EH (cell line): ENCODE measurements around the gene CNPY1.
"Not testable (repeated sequence)": the region's sequence is repeated elsewhere in the genome, so short reads cannot be mapped to it uniquely, and the experiment has no call there.

Source experiments
- DNase-seq: peaks from one replicate; pipeline ENCODE4 v3.0.0-alpha.2; 2015; ENCODE audit warnings: low read depth

The CNPY1 gene

DNA sequence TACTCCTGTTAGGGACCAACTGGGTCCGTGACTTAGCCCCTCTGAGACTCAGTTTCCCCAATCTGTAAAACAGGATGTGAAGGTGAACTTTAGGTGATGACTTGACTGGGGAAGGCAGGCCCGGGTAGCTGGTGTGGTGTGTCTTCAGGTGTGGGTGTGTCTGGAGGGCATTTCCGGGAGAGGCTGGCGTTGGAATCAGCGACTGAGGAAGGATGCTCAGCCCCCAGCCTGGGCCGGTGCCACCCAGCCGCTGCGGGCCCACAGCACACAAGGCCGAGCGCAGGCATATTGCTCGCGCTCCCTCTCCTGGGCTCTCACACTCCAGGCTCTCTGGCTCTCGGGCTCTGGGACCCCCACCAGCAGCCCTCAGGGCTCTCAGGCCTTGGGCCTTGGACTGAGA is 31.7 kb upstream of the CNPY1 start:
- no peak for DNase-seq

GRCh38 chr7:155577509-155577905 is 31.1 kb upstream of the CNPY1 start:
- DNase-seq, result no peak

DNA sequence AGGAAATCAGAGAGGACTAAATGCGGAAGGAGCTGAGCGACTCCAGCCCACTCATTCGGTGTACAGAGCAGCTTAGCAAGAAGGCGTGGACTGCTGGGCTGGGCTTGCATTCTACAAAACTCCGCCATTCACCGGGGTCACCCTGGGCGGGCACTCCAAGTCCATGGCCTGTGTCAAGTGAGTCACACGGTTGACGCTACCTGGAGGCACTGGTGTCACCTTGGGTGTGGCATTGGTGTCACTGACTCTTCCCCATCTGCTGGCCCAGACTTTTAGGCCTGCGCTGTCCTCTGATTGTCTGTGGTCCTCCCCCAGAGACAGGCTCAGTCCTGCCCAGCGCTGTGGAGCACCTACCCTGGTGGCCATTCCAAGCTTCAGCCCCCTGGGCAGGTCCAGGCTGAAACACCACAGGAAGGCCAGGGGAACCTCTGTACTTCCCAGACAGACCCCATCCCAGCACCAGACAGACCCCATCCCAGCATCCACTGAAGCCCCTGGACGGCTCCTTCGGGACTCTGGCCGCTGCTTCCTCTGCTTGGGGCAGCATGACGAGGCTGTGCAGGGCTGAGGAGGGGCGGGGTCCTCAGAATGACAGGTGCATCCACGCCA is 30.6 kb upstream of the CNPY1 start:
- no peak for DNase-seq

DNA sequence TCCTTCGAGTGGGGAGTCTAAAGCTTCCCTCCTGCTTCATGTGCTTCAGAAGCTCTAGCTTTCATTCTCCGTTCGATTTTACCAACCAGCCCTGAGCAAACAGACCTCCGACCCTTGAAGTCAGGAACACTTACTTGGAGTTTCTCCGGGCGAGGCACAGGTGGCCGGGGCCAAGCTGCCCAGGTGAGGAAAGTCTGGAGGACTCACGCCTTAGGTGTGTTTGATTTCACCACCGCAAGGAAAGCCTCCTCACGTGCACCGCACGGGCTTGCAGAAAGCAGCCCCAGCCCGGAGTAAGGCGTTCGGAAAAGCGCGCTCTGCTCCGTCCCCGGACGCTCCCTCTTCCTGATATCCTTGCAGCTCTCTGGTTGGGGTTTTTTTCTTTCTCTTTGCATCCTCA is 30.1 kb upstream of the CNPY1 start:
- DNase-seq, result no peak

GRCh38 chr7:155574556-155575290 is 28.4 kb upstream of the CNPY1 start:
- no peak for DNase-seq

- no peak for DNase-seq
Measured at GRCh38 chr7:155571581-155572345, 25.4 kb upstream of the CNPY1 start.

DNA sequence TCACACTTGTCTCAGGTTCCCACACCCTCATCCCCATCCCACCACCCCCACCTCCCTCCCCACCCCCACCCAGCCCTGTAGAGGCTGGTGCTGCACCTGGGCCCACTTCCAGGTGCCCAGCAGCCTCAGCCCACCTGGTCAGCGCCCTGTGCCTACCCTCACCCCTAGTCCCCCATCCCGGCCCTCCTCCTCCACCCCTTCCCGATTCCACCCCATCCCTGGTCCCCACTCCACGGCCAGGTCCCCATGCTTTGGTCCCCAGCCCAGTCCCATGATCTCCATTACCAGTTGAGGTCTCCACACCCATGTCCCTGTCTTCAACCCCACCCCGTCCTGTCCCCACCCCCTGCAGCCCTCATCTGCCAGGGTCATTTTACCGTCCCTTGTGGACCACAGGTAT is 24.6 kb upstream of the CNPY1 start:
- DNase-seq, result no peak

- no peak for DNase-seq
Measured at GRCh38 chr7:155570171-155570958, 24.0 kb upstream of the CNPY1 start.

DNA sequence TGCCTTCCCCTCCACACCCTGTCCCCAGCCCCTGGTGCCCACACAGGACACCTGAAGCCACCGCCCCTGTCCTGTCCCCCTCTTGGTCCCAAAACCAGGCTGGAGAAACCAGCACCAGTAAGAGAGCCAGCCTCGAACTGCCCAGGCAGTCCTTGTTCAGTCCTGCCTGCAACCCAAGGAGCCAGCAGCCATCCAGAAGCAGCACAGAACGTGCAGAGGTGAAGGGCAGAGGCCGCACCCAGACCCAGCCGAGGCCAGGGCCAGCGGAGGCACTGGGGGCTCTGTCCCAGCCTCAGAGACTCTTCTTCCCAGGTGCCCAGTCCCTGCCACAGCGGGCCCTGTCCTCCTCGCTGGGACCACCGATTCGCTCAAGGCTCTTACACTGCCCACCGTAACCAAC is 23.3 kb upstream of the CNPY1 start:
- DNase-seq, result no peak

DNA sequence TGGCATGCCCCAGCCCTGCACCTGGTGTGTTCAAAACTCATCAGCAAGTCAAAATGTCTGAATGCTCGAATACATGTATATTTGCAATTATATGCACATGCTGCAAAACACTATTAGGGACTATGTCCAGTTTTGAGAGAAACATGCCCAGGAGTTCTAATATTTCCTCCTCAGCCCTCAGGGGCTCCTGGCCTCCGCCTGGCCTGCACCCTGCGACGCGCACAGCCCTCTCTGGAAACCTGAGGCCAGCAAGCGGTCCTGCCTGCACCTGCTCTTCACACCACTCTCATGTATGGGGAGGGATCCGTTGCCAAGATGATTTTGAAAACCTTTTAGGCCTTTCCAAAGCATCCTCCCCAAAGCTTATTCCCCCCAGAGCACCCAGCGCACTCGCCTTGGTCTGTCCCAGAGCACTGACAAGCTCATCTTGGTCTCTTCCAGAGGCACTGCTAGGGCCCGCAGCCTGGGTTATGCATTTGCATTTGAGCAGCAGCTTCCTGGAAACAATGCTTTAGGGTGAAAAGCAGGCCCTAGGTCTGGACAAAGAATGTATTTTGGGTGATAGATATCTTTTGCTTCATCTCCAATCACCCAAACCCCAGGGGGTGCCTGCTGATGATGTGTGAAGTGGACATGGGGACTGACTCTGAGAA is 22.6 kb upstream of the CNPY1 start:
- DNase-seq, result no peak

DNA sequence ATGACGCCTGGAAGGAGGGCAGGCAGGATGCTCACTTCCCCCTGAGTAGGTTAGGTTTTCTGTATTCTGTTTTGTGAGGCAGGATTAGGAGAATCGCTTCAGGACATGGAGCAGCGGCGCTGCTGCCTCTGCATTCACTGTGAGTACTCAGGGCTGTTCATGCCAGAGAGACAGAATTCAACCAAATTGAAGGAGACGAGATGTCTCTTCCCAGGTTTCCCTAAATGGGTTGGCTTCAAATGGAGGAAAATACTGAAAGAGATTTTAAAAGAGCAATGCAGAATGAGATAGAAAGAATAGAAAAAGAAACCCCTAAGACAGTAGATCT is 21.9 kb upstream of the CNPY1 start:
- no peak for DNase-seq

DNA sequence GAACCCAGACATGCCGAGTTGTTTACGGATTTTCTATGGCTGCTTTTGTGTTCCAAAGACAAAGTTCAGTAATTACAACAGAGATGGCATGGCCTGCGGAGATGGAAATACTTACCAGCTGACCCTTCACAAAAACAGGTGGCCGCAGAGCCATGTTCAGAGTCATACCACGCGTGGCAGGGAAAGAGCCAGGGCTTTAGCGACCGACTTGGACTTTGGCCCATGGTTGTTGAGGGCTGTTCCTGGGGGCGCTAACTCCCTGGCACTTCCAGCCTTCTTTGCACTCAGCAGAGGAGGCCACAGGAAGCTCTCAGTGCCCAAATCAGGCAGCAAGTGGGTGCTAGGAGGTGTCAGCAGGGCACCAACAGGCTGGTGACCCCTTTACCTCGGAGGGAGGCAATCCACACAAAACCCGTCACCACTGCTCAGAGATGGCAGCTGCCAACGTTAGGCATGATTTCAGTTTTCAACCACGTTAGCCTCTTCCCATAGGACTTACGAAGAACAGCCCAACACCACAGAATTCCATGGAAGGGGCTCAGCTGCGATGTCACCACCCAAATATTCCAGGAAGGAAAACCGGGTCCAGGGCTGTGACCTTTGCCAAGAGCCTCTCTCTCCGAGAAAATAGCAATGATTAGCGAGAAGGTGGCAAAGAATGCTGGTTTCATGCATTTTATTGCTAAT is 21.4 kb upstream of the CNPY1 start:
- no peak for DNase-seq

DNA sequence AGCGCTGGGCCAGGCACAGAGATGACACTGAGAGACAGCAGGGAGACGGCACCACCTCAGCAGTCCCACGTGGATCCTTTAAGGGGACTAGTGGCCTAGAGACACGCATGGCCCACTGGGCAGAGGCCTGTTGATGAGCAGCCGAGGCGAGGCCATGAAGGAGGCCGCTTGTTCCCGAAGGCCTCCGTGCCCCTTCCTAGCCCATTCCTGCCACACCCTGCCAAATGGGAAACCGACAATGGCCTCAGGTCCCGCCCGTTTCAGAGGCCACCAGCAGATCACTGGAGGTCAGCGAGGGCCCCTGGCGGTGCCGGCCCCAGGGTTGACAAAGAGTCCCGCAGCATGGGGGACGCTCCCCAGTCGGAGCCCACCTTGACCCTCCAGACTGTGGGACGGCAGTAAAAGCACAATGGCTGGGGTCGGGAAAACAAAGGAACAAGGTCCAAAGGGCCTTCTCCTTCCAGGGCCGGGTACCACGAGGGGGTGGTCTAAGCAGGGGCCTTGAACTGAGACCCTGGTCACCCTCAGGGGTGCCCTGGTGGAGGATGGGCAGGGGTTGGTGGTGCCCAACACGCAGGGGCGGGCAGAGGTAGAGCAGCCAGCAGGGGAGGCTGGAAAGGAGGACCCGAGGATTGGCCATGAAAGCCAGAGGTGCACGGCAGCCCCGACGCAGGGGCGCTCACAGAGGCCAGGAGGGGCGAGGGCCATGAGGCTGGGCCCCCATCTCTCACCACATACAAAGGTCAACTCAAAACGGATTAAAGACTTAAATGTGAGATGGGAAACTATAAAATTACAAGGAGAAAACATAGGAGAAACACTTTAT is 19.9 kb upstream of the CNPY1 start:
- DNase-seq, result no peak

DNA sequence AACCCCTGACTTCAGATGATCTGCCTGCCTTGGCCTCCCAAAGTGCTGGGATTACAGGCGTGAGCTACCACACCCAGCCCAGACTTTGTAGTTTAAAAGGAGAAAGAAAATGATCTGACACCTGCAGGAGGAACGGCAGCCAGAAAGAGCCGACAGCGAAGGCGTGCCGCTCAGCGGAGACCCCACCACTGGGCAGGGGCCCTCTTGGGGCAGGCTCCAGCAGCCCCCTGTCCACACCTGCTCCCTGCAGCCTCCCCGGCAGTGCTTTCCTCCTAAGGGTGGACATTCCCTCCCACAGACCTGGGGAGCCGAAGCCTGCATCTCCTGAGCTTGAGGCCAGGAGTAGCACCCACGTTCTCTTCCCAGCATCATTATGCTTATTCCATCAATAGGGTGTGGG is 19.2 kb upstream of the CNPY1 start:
- DNase-seq, result no peak

DNA sequence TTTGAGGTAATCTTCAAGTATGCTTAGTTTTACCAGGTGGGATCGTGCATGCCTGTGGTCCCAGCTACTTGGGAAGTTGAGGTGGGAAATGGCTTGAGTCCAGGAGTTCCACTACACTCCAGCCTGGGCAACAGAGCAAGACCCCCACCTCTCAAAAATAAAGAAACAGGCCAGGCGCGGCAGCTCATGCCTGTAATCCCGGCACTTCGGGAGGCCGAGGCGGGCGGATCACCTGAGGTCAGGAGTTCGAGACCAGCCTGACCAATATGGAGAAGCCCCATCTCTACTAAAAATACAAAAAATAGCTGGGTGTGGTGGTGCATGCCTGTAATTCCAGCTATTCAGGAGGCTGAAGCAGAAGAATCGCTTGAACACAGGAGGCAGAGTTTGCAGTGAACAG is 16.6 kb upstream of the CNPY1 start:
- not testable (repeated sequence) for DNase-seq

- DNase-seq, result no peak
Measured at GRCh38 chr7:155562106-155562505, 15.7 kb upstream of the CNPY1 start.

DNA sequence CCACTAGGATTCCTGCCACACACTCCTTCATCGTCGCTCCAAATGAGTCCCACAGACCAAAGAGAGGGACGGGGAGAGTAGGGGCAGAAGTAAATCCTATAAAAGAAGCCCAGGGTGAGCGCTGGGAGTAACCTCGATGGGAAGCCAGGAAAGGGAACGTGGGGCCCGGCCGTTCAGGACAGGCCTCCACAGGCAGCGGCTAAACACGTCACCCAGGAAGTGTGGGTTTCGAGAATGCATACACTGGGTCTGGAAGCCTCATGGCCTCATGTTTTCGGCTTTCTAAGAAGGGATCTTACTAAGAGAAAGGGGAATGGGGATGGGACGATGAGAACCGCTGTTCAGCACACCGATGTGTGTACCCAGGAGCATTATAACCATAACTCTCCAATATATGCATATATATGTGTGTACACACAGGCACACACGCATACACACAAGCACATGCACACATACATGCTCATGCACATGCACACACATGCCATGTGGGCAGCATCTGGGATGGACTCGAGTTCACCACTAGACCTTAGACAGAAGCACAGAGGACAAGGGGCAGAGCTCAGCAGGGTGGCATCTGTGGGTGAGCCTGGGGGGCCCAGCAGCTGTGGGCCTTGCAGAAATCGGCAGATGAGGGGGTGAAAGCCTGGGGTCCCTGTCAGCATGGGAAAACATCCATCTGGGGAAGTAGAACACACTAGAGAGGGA is 14.8 kb upstream of the CNPY1 start:
- DNase-seq, result no peak

GRCh38 chr7:155560196-155560885 is 14.0 kb upstream of the CNPY1 start:
- no peak for DNase-seq

GRCh38 chr7:155559519-155560108 is 13.3 kb upstream of the CNPY1 start:
- DNase-seq, result no peak
